Prostate gland (tissue), 2 donors: ENCODE measurements around the gene PPP1R13B. TPM values are rescaled to one million over a fixed set of nuclear protein-coding genes. Genes with fewer than 3 reads are reported as not detected.

ENCODE experiments used
- DNase-seq: peaks from one replicate; pipeline ENCODE4 v3.0.0-alpha.2; 2019; ENCODE audit warnings: low spot score
- H3K27ac ChIP-seq, 2 donors: fragments of 200-600 bp; sonication (generic); 2 replicates each; pipeline ENCODE4 v1.5.1; 2017 to 2019
- H3K27me3 ChIP-seq: fragments of 200-600 bp; sonication (generic); replicated peaks from 2 replicates; pipeline ENCODE4 v1.5.1; 2019; ENCODE audit not compliant: insufficient read depth
- H3K36me3 ChIP-seq, 2 donors: fragments of 200-600 bp; sonication (generic); 1 replicate in 1 of 2; 2 replicates in 1 of 2; pipeline versions ENCODE4 v1.5.1 to v1.8.1; 2017 to 2019
- H3K4me1 ChIP-seq: fragments of 200-600 bp; sonication (generic); replicated peaks from 2 replicates; pipeline ENCODE4 v1.5.1; 2019
- H3K4me3 ChIP-seq, 2 donors: fragments of 200-600 bp; sonication (generic); 2 replicates each; pipeline ENCODE4 v1.5.1; 2017 to 2019
- H3K9me3 ChIP-seq: fragments of 200-600 bp; sonication (generic); 2 replicates; pipeline ENCODE4 v1.5.1; 2017
- CTCF ChIP-seq, 4 experiments: fragments of 200-600 bp in 2 of 4; fragments of 450-650 bp in 2 of 4; sonication (generic) in 2 of 4; IDR thresholded peaks; 1 replicate in 3 of 4; 2 replicates in 1 of 4; pipeline ENCODE4 v1.5.1; 2016 to 2019; ENCODE audit warnings: antibody characterized with exemption in 4 of 4, mild to moderate bottlenecking in 2 of 4, moderate library complexity in 2 of 4
- POLR2A ChIP-seq: fragments of 450-650 bp; IDR thresholded peaks from one replicate; pipeline ENCODE4 v1.6.1; 2016; ENCODE audit warnings: antibody characterized with exemption, mild to moderate bottlenecking
- POLR2AphosphoS5 ChIP-seq: sonication (generic); formaldehyde crosslinking; IDR thresholded peaks from one replicate; pipeline ENCODE4 v1.6.1; 2017; ENCODE audit warnings: antibody characterized with exemption
- WGBS: methylation state at CpG from one replicate; pipeline ENCODE4 v1.1.5; 2018; 5-methylcytosine and 5-hydroxymethylcytosine counted together
- intact Hi-C: fragments of 100-400 bp; cut with DNase I; formaldehyde crosslinking; loops from one replicate; pipeline ENCODE4 v1.14.2; 2022
- total RNA-seq, 2 donors: library from RNA; depleted of rRNA; stranded (reverse); fragments of >200 nt; gene quantifications; one replicate each; pipeline ENCODE4 v1.1.0, GENCODE V29; 2016

Gene PPP1R13B
- total RNA-seq, 2 donors from 2014 or later: 48.2 to 64.6 TPM

GRCh38 chr14:103819503-103820307 lies 27.7 kb downstream of the PPP1R13B start:
- intact Hi-C loops: no loop called here
- Histone ChIP-seq H3K27ac (peak overlapping the region; percentile 77 to 78), H3K4me3 (no peak overlapping the region), H3K36me3 (no peaks in the 10 kb centered on the region), H3K9me3 (no peaks in the 10 kb centered on the region), H3K27me3 (no peaks in the 10 kb centered on the region), H3K4me1 (peaks cover 4% of the 10 kb centered on the region)
- TF ChIP-seq POLR2AphosphoS5 (peak; percentile 27), CTCF (IDR thresholded peaks at IDR 0.05) (no peak), POLR2A (no peak)
- WGBS: 11% methylated on average over 7 of the region's 7 CpGs
- peak; percentile 19 for DNase-seq

- TF ChIP-seq CTCF (IDR thresholded peaks at IDR 0.05) (no peak), POLR2A (no peak), POLR2AphosphoS5 (no peak)
- Histone ChIP-seq H3K4me1 (peaks cover 4% of the 10 kb centered on the region), H3K36me3 (no peaks in the 10 kb centered on the region), H3K27me3 (no peaks in the 10 kb centered on the region), H3K9me3 (no peaks in the 10 kb centered on the region), H3K4me3 (no peak overlapping the region), H3K27ac (peak overlapping the region; percentile 77 to 78)
- no peak for DNase-seq
- 96% methylated on average over 1 of the region's 1 CpG for WGBS
- intact Hi-C loops: no loop called here
These were observed 28.5 kb downstream of the PPP1R13B start for GRCh38 chr14:103818870-103819269.

GRCh38 chr14:103818422-103818821 lies 29.0 kb downstream of the PPP1R13B start:
- TF ChIP-seq POLR2AphosphoS5: no peak
- no peak for TF ChIP-seq POLR2A
- TF ChIP-seq CTCF (IDR thresholded peaks at IDR 0.05): no peak
- no peak for DNase-seq
- Histone ChIP-seq H3K27ac (peak overlapping the region in 1 of 2 donors; percentile 77), H3K27me3 (no peaks in the 10 kb centered on the region), H3K9me3 (no peaks in the 10 kb centered on the region), H3K4me3 (no peak overlapping the region), H3K4me1 (peaks cover 4% of the 10 kb centered on the region), H3K36me3 (no peaks in the 10 kb centered on the region)
- 75% methylated on average over 3 of the region's 3 CpGs for whole genome bisulfite sequencing
- intact Hi-C loops: no loop called here

GRCh38 chr14:103817595-103817994 lies 29.8 kb downstream of the PPP1R13B start:
- intact Hi-C loops: no loop called here
- 89% methylated on average over 1 of the region's 1 CpG for WGBS
- peaks cover 4% of the 10 kb centered on the region for H3K4me1 ChIP-seq

More at GRCh38 chr14:103817595-103817994, 29.8 kb downstream of the PPP1R13B start:
- no peaks in the 10 kb centered on the region for H3K27me3 ChIP-seq
- H3K4me3 ChIP-seq: no peak overlapping the region
- H3K36me3 ChIP-seq: no peaks in the 10 kb centered on the region
- no peaks in the 10 kb centered on the region for H3K9me3 ChIP-seq
- TF ChIP-seq CTCF (IDR thresholded peaks at IDR 0.05) (no peak), POLR2A (no peak), POLR2AphosphoS5 (no peak)
- DNase-seq: no peak
- H3K27ac ChIP-seq: no peak overlapping the region
